HEK293T (cell line): Measurements from ENCODE around the gene ART4.

Source experiments
- CTCF ChIA-PET: fragments of 350-600 bp; formaldehyde crosslinking; extraction: SDS; loops from one replicate; lab custom pipeline; 2021; ENCODE audit warnings: antibody characterized with exemption, inconsistent platforms; lab: Yijun Ruan, JAX
- POLR2A ChIA-PET: fragments of 350-600 bp; formaldehyde crosslinking; extraction: SDS; loops from one replicate; lab custom pipeline; 2020; ENCODE audit warnings: antibody characterized with exemption, inconsistent platforms; lab: Yijun Ruan, JAX
- DNase-seq: peaks from one replicate; pipeline ENCODE4 v3.0.0; 2012; ENCODE audit warnings: mixed read lengths; ENCODE audit errors: extremely low spot score
- ARNT ChIP-seq: fragments of 450-650 bp; IDR thresholded peaks from 2 replicates; pipeline ENCODE4 v1.6.1; 2017; ENCODE audit warnings: mild to moderate bottlenecking
- BHLHE40 ChIP-seq: fragments of 450-650 bp; IDR thresholded peaks from 2 replicates; pipeline ENCODE4 v1.6.1; 2016; ENCODE audit warnings: mild to moderate bottlenecking, moderate library complexity, borderline replicate concordance
- CTBP1 ChIP-seq: fragments of 450-650 bp; IDR thresholded peaks from 2 replicates; pipeline ENCODE4 v1.6.1; 2016; ENCODE audit warnings: borderline replicate concordance
- ELF4 ChIP-seq: fragments of 450-650 bp; IDR thresholded peaks from 2 replicates; pipeline ENCODE4 v1.6.1; 2017; ENCODE audit warnings: antibody characterized with exemption
- FOXA1 ChIP-seq: fragments of 450-650 bp; IDR thresholded peaks from 2 replicates; pipeline ENCODE4 v1.6.1; 2016; ENCODE audit warnings: mild to moderate bottlenecking
- FOXK2 ChIP-seq: fragments of 450-650 bp; IDR thresholded peaks from 2 replicates; pipeline ENCODE4 v1.6.1; 2016; ENCODE audit warnings: mild to moderate bottlenecking
- FOXM1 ChIP-seq: fragments of 450-650 bp; IDR thresholded peaks from 2 replicates; pipeline ENCODE4 v1.6.1; 2017; ENCODE audit warnings: mild to moderate bottlenecking, borderline replicate concordance
- HDGF ChIP-seq: fragments of 450-650 bp; IDR thresholded peaks from 2 replicates; pipeline ENCODE4 v1.6.1; 2017; ENCODE audit warnings: antibody characterized with exemption, borderline replicate concordance
- L3MBTL2 ChIP-seq: fragments of 450-650 bp; conservative IDR thresholded peaks from 2 replicates; pipeline ENCODE4 v1.6.1; 2016; ENCODE audit warnings: mild to moderate bottlenecking
- LEF1 ChIP-seq: fragments of 450-650 bp; IDR thresholded peaks from 2 replicates; pipeline ENCODE4 v1.6.1; 2017; ENCODE audit warnings: mild to moderate bottlenecking, borderline replicate concordance
- NFRKB ChIP-seq: fragments of 450-650 bp; IDR thresholded peaks from 2 replicates; pipeline ENCODE4 v1.6.1; 2016; ENCODE audit warnings: mild to moderate bottlenecking, moderate library complexity
- SP1 ChIP-seq: fragments of 450-650 bp; IDR thresholded peaks from 2 replicates; pipeline ENCODE4 v1.6.1; 2017
- SUZ12 ChIP-seq: fragments of 450-650 bp; IDR thresholded peaks from 2 replicates; pipeline ENCODE4 v1.6.1; 2016; ENCODE audit warnings: mild to moderate bottlenecking
- TARDBP ChIP-seq: fragments of 450-650 bp; IDR thresholded peaks from 2 replicates; pipeline ENCODE4 v1.6.1; 2016
- ZNF384 ChIP-seq: fragments of 450-650 bp; IDR thresholded peaks from 2 replicates; pipeline ENCODE4 v1.6.1; 2016
- TF ChIP-seq, protein P1 (sequence below): fragments of 450-650 bp; IDR thresholded peaks from 2 replicates; pipeline ENCODE4 v1.6.1; 2016

ART4 gene

DNA sequence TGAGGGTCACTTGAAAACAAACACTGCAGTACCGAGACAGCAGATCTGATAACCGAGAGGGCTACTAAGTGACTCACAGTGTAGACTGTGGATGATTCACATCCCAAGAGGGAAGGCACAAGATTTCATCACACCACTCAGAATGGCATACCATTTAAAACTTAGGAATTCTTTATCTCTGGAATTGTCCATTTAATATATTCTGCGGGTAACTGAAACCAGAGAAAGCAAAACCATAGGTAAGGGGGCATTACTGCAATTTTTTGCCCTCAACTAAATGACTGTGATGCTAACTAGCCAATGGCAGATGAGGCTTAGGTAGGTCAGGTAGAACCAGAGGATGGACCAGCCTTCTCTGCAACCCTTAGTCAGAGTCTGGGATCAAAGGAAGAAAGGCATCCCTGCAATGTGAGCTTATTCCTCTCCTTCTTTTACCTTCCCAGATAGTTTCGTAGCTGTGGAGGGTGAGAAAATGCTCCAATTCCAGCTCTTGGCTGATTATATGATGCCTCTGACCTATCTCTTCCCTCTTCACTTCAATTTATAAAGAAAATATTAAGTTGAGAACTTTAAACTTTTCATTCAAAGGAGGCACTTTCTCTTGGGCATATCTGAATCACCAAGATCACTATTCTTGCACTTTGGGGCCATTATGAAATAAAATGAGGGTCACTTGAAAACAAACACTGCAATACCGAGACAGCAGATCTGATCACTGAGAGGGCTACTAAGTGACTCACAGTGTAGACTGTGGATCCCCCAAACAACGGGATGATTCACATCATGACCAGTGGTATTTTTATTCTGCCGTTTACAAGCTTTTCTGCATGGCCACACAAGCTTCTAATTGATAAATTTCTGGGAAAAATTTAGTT is 6.8 kb downstream of the ART4 start:
- ChIA-PET POLR2A (interaction anchor here (1.3 kb wide), 2 partner anchors 66 to 67 kb away, joined by 3 read pairs; a partner anchor contains a TSS), CTCF (no interaction called here)
- TF ChIP-seq SP1 (no peak), ZNF384 (no peak), ELF4 (no peak), CTBP1 (no peak), ARNT (no peak), FOXM1 (no peak), L3MBTL2 (no peak), HDGF (no peak), NFRKB (no peak), FOXK2 (no peak), LEF1 (no peak), TARDBP (no peak), FOXA1 (no peak), SUZ12 (no peak)
- TF ChIP-seq, protein P1, sequence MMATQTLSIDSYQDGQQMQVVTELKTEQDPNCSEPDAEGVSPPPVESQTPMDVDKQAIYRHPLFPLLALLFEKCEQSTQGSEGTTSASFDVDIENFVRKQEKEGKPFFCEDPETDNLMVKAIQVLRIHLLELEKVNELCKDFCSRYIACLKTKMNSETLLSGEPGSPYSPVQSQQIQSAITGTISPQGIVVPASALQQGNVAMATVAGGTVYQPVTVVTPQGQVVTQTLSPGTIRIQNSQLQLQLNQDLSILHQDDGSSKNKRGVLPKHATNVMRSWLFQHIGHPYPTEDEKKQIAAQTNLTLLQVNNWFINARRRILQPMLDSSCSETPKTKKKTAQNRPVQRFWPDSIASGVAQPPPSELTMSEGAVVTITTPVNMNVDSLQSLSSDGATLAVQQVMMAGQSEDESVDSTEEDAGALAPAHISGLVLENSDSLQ: no peak
- no peak for DNase-seq

DNA sequence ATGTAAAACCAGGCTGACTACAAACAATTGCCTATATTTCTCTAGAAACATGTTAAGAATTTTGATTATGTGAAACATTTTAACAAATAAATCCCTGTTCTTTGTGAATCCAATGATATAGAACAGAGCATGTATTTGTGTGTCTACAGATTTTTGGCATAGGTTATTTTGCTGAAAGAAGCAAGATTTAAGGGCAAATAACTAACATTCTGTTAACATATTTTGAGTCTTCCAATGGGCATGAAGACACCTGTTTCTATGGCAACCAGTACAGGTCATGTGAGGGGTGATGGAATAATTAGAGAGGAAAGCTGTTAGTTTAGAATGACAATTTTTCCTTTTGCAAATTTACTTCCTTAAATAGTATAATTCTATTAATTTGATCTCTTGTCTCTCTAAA is 8.8 kb downstream of the ART4 start:
- TF ChIP-seq BHLHE40 (no peak), FOXA1 (no peak), ELF4 (no peak), ZNF384 (no peak), CTBP1 (no peak), NFRKB (no peak), HDGF (no peak), LEF1 (no peak), L3MBTL2 (no peak), ARNT (no peak), FOXK2 (no peak), TARDBP (no peak), SP1 (no peak)
- TF ChIP-seq, protein P1: no peak
- DNase-seq: no peak
- POLR2A ChIA-PET: interaction anchor here (1.1 kb wide), 1 partner anchor 31 kb away, joined by 3 read pairs; the partner anchor contains the start of genes C12orf60 and WBP11
- CTCF ChIA-PET: no interaction called here

DNA sequence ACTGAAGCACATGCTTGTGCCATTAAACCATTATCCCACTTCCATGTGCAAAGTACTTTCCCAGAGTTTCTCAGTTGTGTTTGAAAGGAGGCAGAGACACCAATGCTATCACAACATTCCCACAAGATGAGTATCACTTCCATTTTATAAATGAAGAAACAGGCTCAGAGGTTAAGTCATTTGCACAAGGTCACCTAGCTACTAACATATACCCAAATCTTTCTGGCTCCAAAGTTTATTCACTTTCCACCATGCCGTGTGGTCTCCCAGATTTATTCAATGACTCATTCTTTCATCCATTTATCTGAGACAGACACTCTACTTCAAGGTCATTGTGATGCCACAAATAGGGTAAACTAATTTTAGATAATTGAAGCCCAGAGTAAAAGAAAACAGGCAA is 9.4 kb downstream of the ART4 start:
- DNase-seq: no peak
- TF ChIP-seq CTBP1: no peak
- TF ChIP-seq LEF1: no peak
- TF ChIP-seq NFRKB: no peak
- TF ChIP-seq FOXA1: no peak
- no peak for TF ChIP-seq FOXK2
- no peak for TF ChIP-seq FOXM1
- no peak for TF ChIP-seq HDGF
- no peak for TF ChIP-seq L3MBTL2
- no peak for TF ChIP-seq ARNT
- TF ChIP-seq SUZ12: no peak
- no peak for TF ChIP-seq SP1
- TF ChIP-seq ZNF384: no peak
- TF ChIP-seq BHLHE40: no peak
- TF ChIP-seq TARDBP: no peak
- TF ChIP-seq, protein P1: no peak
- TF ChIP-seq ELF4: no peak
- ChIA-PET CTCF (no interaction called here), POLR2A (no interaction called here)

DNA sequence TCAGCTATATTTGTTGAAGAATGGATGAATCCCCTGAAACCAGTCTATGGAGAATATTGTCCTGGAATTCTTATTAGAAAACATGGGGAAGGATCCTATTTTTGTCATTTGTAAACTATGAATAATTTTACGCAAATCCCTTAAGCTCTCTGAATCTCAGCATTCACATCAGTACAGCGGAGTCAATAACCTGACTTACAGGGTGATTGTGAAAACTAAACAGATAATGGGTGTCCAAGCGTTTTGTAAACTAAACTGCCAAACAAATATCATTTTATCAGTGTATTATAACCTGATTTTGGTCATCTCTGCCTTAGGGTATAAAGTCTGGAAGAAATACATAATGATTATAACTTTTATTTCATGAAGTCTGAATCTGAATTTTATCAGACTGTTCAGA is 10.0 kb downstream of the ART4 start:
- TF ChIP-seq ZNF384 (no peak), LEF1 (no peak), ARNT (no peak), NFRKB (no peak), SUZ12 (no peak), TARDBP (no peak), FOXA1 (no peak), FOXM1 (no peak), SP1 (no peak), HDGF (no peak), CTBP1 (no peak), FOXK2 (no peak), BHLHE40 (no peak), ELF4 (no peak), L3MBTL2 (no peak)
- TF ChIP-seq, protein P1: no peak
- DNase-seq: no peak
- POLR2A ChIA-PET: no interaction called here
- CTCF ChIA-PET: no interaction called here

DNA sequence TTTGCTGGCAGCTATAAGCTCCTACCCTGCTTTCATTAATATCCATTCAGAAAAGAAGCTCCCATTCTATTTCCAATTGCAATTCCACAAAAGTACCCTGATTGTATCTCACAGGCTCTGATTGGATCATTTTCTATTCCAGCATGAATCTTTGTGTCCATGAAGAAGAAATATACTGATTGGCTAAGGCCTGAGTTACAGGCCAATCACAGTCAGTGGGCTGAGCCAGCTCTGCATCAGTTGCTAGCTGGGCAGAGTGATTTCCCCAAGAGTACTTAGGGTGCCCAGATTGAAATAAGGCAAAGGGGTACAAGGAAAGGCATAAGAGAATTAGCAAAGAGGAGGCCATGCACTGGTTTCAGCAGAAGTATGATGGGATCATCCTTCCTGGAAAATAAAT is 14.4 kb downstream of the ART4 start:
- DNase-seq: peak; percentile 13
- POLR2A ChIA-PET: interaction anchor here (1.6 kb wide), 1 partner anchor 59 kb away, joined by 4 read pairs; no protein-coding TSS in a partner anchor
- CTCF ChIA-PET: no interaction called here
- TF ChIP-seq FOXM1: no peak
- TF ChIP-seq FOXK2: no peak
- no peak for TF ChIP-seq FOXA1
- no peak for TF ChIP-seq TARDBP
- TF ChIP-seq SUZ12: no peak
- no peak for TF ChIP-seq L3MBTL2
- no peak for TF ChIP-seq SP1
- no peak for TF ChIP-seq HDGF
- TF ChIP-seq ZNF384: no peak
- TF ChIP-seq LEF1: no peak
- TF ChIP-seq, protein P1: no peak
- no peak for TF ChIP-seq ELF4
- TF ChIP-seq ARNT: no peak
- no peak for TF ChIP-seq CTBP1
- no peak for TF ChIP-seq BHLHE40
- TF ChIP-seq NFRKB: no peak
